Common myeloid progenitor, CD34-positive (primary cell): ENCODE results near the gene PTX4.
A peak's percentile ranks its signal among the peaks of the same experiment; 100 is the strongest.

Source experiments
- CTCF ChIA-PET: fragments of 350-600 bp; sonication (Branson Sonifier 250); formaldehyde crosslinking; loops from one replicate; lab custom pipeline; 2021; ENCODE audit warnings: antibody characterized with exemption; lab: Charles Lee
- POLR2A ChIA-PET: fragments of 350-600 bp; sonication (Branson Sonifier 250); formaldehyde crosslinking; loops from one replicate; lab custom pipeline; 2021; ENCODE audit warnings: antibody characterized with exemption; lab: Charles Lee
- DNase-seq, 3 donors: peaks; one replicate each; pipeline versions ENCODE4 v3.0.0 to v3.0.0-alpha.2; 2013
- H3K27ac ChIP-seq, 2 experiments: 1 replicate in 1 of 2; 2 replicates in 1 of 2; pipeline ENCODE4 v1.7.0; 2013; ENCODE audit warnings: inconsistent platforms in 2 of 2, low read length in 2 of 2, mild to moderate bottlenecking in 2 of 2, low read depth in 1 of 2, moderate library complexity in 1 of 2; ENCODE audit not compliant: severe bottlenecking in 2 of 2, insufficient read depth in 1 of 2, poor library complexity in 1 of 2
- H3K27me3 ChIP-seq, 5 experiments: replicated peaks in 2 of 5; 1 replicate in 3 of 5; 2 replicates in 2 of 5; pipeline versions ENCODE4 v1.6.1 to v1.7.0; 2013; ENCODE audit warnings: low read length in 4 of 5, mild to moderate bottlenecking in 2 of 5, moderate library complexity in 2 of 5, inconsistent platforms in 1 of 5; ENCODE audit not compliant: insufficient read depth in 5 of 5, control insufficient read depth in 4 of 5
- H3K36me3 ChIP-seq, 4 experiments: 1 replicate in 2 of 4; 2 replicates in 2 of 4; pipeline versions ENCODE4 v1.6.1 to v1.7.0; 2013; ENCODE audit warnings: low read length in 3 of 4, control low read depth in 1 of 4, mild to moderate bottlenecking in 1 of 4; ENCODE audit not compliant: control insufficient read depth in 4 of 4, insufficient read depth in 4 of 4
- H3K4me1 ChIP-seq, 4 experiments: 1 replicate in 3 of 4; 2 replicates in 1 of 4; pipeline versions ENCODE4 v1.6.1 to v1.7.1; 2013; ENCODE audit warnings: low read length in 3 of 4, mild to moderate bottlenecking in 3 of 4, control low read depth in 1 of 4, inconsistent platforms in 1 of 4, moderate library complexity in 1 of 4; ENCODE audit not compliant: control insufficient read depth in 4 of 4, insufficient read depth in 4 of 4; ENCODE audit errors: control extremely low read depth in 1 of 4
- H3K4me3 ChIP-seq, 7 experiments: 1 replicate in 4 of 7; 2 replicates in 3 of 7; pipeline versions ENCODE4 v1.5.1 to v1.7.0; 2013; ENCODE audit warnings: mild to moderate bottlenecking in 7 of 7, low read length in 6 of 7, moderate library complexity in 6 of 7, inconsistent platforms in 2 of 7, low read depth in 2 of 7, control low read depth in 1 of 7; ENCODE audit not compliant: insufficient read depth in 4 of 7, control insufficient read depth in 1 of 7; ENCODE audit errors: extremely low read depth in 1 of 7
- H3K9me3 ChIP-seq, 5 experiments: 1 replicate in 4 of 5; 2 replicates in 1 of 5; pipeline versions ENCODE4 v1.6.1 to v1.7.1; 2013; ENCODE audit warnings: low read length in 4 of 5, mild to moderate bottlenecking in 2 of 5, inconsistent platforms in 1 of 5, low read depth in 1 of 5, moderate library complexity in 1 of 5; ENCODE audit not compliant: control insufficient read depth in 4 of 5, insufficient read depth in 2 of 5; ENCODE audit errors: control extremely low read depth in 1 of 5
- WGBS: methylation state at CpG from one replicate; pipeline ENCODE4 v1.1.5; 2013; ENCODE audit not compliant: insufficient coverage; 5-methylcytosine and 5-hydroxymethylcytosine counted together

The PTX4 gene

GRCh38 chr16:1494711-1495110 lies 6.0 kb upstream of the PTX4 start:
- POLR2A ChIA-PET: no interaction called here
- H3K36me3 ChIP-seq: peaks cover 3 to 55% (median 31%) of the 10 kb centered on the region in 4 experiments
- 94% methylated on average over 13 of the region's 13 CpGs for WGBS

GRCh38 chr16:1494129-1494640 lies 5.4 kb upstream of the PTX4 start:
- ChIA-PET CTCF (interaction anchor here (1.0 to 1.2 kb wide), 2 partner anchors 12 to 65 kb away, joined by 3 read pairs; no protein-coding TSS in a partner anchor), POLR2A (no interaction called here)
- DNase-seq: peak in 1 of 3 donors; percentile 10
- Histone ChIP-seq H3K4me1 (peaks cover 2 to 21% (median 18%) of the 10 kb centered on the region in 4 experiments), H3K9me3 (no peaks in the 10 kb centered on the region), H3K4me3 (peak overlapping the region; percentile 57 to 87 (median 80)), H3K36me3 (peaks cover 2 to 51% (median 29%) of the 10 kb centered on the region in 4 experiments), H3K27ac (peak overlapping the region in 1 of 2 experiments; percentile 94), H3K27me3 (no peaks in the 10 kb centered on the region)
- 72% methylated on average over 25 of the region's 25 CpGs for WGBS

More at GRCh38 chr16:1494711-1495110, 6.0 kb upstream of the PTX4 start:
- H3K9me3 ChIP-seq: no peaks in the 10 kb centered on the region
- CTCF ChIA-PET: interaction anchor here (1.0 kb wide), 1 partner anchor 66 kb away, joined by 3 read pairs; no protein-coding TSS in a partner anchor
- no peak for DNase-seq
- H3K27ac ChIP-seq: no peak overlapping the region
- H3K4me3 ChIP-seq: peak overlapping the region in 2 of 7 experiments; percentile 26 to 82
- no peaks in the 10 kb centered on the region for H3K27me3 ChIP-seq
- H3K4me1 ChIP-seq: peaks cover 2 to 21% (median 18%) of the 10 kb centered on the region in 4 experiments

DNA sequence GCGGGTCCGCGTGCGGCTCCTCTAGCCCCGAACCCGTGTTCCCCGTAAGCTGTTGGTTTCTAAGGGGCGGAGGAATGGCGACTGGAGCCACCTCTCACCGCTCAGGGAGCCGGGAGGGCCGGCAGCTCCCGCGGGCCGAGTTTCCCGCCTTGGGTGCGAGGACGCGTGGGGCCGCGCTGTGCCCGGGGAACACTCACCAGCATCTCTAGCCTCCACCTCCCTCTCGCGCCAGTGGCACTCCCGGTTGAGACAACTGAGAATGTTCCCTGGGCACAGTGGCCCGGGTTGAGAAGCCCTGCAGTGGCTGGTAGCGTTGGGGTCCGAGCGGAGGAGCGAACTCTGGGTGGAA lies 5.0 kb upstream of the PTX4 start:
- H3K36me3 ChIP-seq: peaks cover 0 to 47% (median 27%) of the 10 kb centered on the region in 4 experiments
- no peaks in the 10 kb centered on the region for H3K27me3 ChIP-seq
- ChIA-PET POLR2A (no interaction called here), CTCF (interaction anchor here (0.8 to 1.2 kb wide), 3 partner anchors 11 to 65 kb away, joined by 3 read pairs; no protein-coding TSS in a partner anchor)
- peak in 2 of 3 donors; percentile 22 to 30 for DNase-seq
- H3K4me3 ChIP-seq: peak overlapping the region; percentile 57 to 87 (median 80)
- H3K4me1 ChIP-seq: peaks cover 2 to 25% (median 21%) of the 10 kb centered on the region in 4 experiments
- no peaks in the 10 kb centered on the region for H3K9me3 ChIP-seq
- 1% methylated on average over 24 of the region's 30 CpGs for WGBS
- H3K27ac ChIP-seq: peak overlapping the region; percentile 90 to 94

DNA sequence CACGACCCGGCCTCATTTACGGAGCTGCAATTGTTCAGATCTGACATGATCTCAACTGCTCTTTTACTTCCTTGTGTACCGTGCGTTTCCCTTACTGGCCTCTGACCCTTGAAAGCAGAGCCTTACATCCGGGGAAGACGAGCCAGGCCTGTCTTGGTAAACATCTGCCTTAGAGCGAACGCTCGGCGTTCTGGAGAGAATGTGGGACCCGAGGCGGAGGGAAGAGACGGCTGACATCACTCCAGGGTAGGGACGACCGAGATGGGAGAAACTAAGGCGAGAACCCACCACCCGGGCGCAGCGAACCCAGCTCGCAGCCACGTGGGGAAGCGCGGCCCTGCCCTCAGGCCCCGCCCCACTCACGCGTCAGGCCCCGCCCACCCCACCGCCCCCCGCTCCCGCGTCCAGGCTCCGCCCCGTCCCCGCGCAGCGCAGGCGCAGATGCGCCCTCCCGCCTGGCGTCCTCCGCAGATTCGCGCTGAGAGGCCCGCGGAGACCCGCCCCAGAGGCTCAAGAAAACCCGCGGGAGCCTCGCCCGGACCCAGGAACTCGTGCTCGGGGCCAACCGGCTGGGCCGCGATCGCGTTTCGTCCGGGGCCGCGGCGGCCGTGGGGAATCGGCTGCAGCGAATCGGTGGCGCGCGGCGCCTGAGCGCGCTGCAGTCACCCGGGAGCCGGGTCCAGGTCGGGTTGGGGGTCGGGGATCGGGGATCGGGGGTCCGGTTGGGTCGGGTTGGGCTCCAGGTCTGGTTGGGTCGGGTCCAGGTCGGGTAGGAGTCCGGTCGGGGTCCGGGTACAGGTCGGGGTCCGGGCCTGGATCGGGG lies 4.4 kb upstream of the PTX4 start, which contains the start of gene TELO2:
TSS of gene TELO2 (plus strand) at position 438 of the 823 bp plus-strand sequence. CDS start 922 bp downstream, outside the sequence.
- Histone ChIP-seq H3K4me1 (peaks cover 2 to 29% (median 24%) of the 10 kb centered on the region in 4 experiments), H3K4me3 (peak within 1 kb of the TSS; percentile 57 to 87 (median 80)), H3K36me3 (peaks cover 0 to 41% (median 24%) of the 10 kb centered on the region in 4 experiments), H3K27me3 (no peaks in the 10 kb centered on the region), H3K27ac (peak within 1 kb of the TSS; percentile 90 to 94), H3K9me3 (no peaks in the 10 kb centered on the region)
- DNase-seq: peak; percentile 72 to 88 (median 83)
- POLR2A ChIA-PET: interaction anchor here (0.6 kb wide), 1 partner anchor 970 kb away, joined by 3 read pairs; no protein-coding TSS in a partner anchor
- CTCF ChIA-PET: interaction anchor here (0.8 to 1.2 kb wide), 3 partner anchors 11 to 29 kb away, joined by 3 read pairs; no protein-coding TSS in a partner anchor
- under 1% methylated on average over 64 of the region's 89 CpGs for whole genome bisulfite sequencing

GRCh38 chr16:1492082-1492922 lies 3.6 kb upstream of the PTX4 start:
- Histone ChIP-seq H3K27me3 (no peaks in the 10 kb centered on the region), H3K4me3 (peak overlapping the region in 5 of 7 experiments; percentile 28 to 82 (median 80)), H3K4me1 (peaks cover 2 to 29% (median 24%) of the 10 kb centered on the region in 4 experiments), H3K9me3 (no peaks in the 10 kb centered on the region), H3K27ac (peak overlapping the region in 1 of 2 experiments; percentile 94), H3K36me3 (peaks cover 0 to 33% (median 21%) of the 10 kb centered on the region in 4 experiments)
- ChIA-PET POLR2A (no interaction called here), CTCF (interaction anchor here (0.8 kb wide), 1 partner anchor 16 kb away, joined by 3 read pairs; no protein-coding TSS in a partner anchor)
- DNase-seq: no peak
- WGBS: 89% methylated on average over 19 of the region's 23 CpGs

DNA sequence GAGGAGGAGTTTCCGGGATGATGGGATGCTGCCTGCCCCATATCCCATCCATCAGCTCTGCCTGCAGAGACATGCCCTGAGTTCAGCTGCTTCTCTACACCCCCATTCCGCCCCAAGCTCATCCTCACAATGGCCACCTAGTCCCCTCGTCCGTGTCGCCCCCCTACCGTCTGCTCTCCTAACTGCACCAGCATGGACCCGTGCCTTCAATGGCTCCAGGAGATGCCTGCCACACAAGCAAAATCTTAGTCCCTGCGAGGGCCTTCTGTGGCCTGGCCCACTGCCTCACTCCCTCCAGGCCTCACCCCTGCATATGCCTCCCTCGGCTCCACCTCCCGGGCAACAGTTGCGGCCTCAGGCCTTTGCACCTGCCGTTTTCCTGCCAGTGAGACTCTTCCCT lies 2.6 kb upstream of the PTX4 start:
- H3K36me3 ChIP-seq: peaks cover 0 to 23% (median 12%) of the 10 kb centered on the region in 4 experiments
- H3K9me3 ChIP-seq: no peaks in the 10 kb centered on the region
- peaks cover 2 to 29% (median 24%) of the 10 kb centered on the region in 4 experiments for H3K4me1 ChIP-seq
- H3K4me3 ChIP-seq: no peak overlapping the region
- ChIA-PET CTCF (no interaction called here), POLR2A (no interaction called here)
- WGBS: 96% methylated on average over 12 of the region's 12 CpGs
- no peak overlapping the region for H3K27ac ChIP-seq
- H3K27me3 ChIP-seq: no peaks in the 10 kb centered on the region
- no peak for DNase-seq
